NCI-H128 (cell line): ENCODE results near the gene LTA4H.
"Not testable (repeated sequence)": the region's sequence is repeated elsewhere in the genome, so short reads cannot be mapped to it uniquely, and the experiment has no call there.

Source experiments
- DNase-seq: peaks from one replicate; lab custom pipeline; 2025; ENCODE audit not compliant: unreplicated experiment; lab: John Stamatoyannopoulos, UW

LTA4H gene

GRCh38 chr12:95994476-95994875 lies 40.9 kb downstream of the LTA4H start:
- no peak for DNase-seq

DNA sequence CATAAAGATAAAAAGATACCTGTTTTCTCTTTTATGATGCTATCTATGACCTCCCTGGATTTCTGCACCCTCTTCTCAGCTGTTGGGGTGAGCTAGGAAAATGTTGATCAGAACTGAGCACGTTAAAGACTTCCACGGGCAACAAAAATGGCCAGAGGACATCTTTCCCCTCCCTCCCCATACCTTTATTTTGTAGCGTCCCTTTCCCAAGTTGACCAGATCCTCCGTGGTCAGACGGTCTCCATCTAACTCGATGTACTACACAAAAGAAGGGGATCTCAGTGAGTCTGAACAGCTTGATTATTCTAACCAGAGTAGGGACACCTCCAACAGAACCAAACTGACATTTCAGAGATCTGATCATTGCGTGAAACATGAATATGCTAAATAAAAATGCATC lies 41.5 kb downstream of the LTA4H start:
- DNase-seq = no peak

- DNase-seq = no peak
These were observed 45.3 kb downstream of the LTA4H start for GRCh38 chr12:95990136-95990535.

- DNase-seq = no peak
These were observed 45.8 kb downstream of the LTA4H start for GRCh38 chr12:95989504-95990123.

DNA sequence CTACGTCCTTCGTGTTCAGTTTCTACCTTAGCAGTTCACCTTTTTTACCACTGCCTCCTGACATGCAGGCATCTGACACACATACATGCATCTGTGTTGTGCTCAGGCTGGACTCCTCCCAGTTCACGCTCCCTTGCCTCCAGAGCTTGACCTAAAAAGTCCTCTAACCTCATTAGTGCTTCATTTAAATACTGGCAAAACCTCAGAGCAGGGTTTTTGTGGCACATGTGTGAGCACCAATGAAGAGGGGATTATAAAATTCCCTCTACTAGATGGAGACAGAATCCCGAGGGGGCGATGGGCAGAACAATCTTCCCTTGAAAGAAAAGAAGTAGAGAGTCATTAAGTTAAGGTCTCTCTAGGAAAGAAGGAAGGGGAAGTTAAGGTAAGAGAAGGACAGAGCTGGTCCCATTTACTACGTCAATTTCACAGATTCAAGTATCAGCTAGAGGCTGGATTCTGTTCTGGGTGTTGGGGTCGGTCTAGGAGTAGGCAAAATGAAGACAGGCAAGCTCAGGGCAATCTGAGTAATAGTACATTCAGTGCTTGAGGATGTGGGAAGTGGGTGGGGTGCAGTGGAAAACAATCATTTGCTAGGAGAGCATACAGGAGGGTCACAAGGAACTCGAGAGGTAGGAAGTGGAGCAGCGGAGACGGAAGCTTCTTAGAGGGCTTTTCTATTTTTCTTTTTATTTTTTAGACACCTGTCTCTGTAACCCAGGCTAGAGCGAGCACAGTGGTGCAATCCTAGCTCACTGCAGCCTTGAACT lies 46.7 kb downstream of the LTA4H start:
- no peak for DNase-seq

DNA sequence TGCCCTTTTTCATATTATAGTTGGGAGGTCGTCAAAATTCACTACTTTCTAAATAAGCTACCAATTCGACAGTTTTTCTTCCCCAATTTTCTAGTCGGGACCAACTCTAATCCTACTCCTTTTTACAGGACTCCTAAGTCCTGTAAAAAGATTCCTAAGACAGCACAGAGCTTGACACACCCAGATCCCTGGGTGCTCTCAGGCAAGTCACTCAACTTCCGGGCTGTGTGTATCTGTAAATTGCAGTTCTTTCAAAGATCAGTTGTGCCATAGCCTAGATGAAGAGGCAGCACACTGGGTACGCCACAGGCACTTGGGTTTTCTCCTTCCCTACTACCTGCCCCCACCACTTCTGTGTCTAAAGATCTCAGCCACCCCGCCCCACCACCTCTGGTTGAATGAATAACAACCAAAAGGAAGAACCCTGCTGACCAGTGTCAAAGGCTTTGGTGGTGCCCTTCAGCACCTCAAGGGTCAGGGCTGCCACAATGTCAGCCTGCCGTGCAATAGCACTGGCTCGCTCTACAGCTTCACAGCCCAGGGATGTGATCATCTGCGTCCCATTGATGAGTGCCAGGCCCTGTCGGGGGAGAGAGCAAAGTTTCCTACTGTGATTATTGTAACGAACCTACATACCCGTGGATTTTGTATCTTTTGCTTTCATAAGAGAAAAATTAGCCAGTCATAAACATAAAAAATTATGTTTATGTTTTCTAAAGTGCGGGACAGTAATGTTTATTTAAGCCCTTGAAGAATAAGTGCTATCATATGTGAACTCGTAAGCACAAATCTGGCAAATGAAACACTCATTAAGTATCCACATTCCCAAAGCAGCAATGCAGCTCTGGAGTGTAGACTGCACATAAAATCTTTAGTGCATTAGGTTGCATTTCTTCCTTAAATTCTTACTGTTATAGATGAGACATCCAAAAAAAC lies 48.5 kb downstream of the LTA4H start:
- no peak for DNase-seq

DNA sequence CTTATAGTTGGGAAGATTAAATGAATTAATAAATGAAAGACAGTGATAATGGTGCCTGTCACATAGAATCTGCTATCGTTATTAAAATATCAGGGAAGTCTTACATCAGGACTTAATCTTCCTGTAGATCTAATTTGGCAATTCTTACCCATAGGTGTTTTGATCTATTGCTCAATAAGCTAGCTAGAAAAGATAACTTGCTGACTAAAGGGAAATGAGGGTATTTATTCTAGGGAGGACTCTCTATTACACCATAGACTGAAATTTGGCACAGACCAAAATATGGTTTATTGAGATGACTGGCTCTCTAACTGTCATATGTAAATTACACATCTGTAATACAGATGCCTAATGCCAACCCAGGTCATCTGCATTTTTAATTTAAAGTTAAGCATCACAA lies 50.7 kb downstream of the LTA4H start:
- DNase-seq = no peak

- no peak for DNase-seq
These were observed 52.8 kb downstream of the LTA4H start for GRCh38 chr12:95982602-95983001.

DNA sequence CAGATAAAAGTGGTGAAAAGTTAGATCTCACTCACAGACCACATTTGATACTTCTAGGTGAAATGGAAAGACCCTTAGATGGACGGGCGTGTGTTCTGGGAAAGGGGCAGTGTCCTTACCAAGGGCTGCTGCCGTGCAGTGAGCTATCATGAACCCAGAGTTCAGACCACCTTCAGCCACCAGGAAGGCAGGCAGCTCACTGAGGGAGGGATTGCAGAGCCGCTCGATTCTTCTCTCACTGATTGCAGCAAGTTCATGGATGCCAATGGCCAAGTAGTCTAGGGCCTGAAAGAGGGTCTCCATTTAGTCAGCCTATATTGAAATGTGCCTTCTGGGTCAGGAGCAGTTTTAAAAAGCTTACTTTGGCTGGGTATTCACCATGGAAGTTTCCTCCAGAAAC lies 55.0 kb downstream of the LTA4H start:
- no peak for DNase-seq

DNA sequence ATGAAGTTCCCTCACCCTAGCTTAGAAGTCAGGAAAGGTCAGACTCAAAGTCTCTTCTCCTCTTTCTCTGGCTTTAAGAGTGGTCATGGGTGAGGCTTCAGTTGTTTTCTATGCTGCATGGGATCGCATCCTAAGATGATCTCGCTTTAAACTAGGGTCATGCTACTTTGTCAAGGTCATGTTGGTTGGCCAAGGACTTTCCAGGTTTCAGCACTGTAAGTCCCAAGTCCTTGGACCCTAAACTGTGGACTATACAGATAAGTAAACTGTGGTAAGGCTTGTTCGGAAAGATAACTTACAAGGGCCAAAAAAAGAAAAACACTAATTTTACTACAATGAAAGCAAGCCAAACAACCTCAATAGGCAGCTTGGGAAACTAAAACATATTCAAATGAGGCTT lies 56.6 kb downstream of the LTA4H start:
- DNase-seq = no peak

DNA sequence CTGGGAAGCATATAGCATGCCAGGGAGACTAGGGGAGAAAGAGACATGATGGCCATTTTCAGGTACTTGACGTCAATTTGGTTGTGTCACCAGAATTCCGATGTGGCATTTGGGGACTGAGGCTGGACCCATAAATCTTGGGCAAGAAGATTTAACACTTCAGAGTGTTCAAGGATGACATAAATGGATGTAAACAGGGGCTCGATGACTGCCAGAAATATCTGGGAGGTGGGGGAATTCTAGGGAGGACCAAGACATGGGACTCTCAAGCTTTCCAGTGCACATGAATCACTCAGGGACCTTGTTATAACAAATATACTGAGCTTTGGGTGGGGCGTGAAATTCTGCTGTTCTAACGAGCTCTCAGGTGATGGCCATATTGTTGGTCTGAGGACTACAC lies 57.0 kb downstream of the LTA4H start:
- no peak for DNase-seq

GRCh38 chr12:95977764-95978305 lies 57.6 kb downstream of the LTA4H start:
- no peak for DNase-seq

GRCh38 chr12:95976416-95976832 lies 59.0 kb downstream of the LTA4H start:
- DNase-seq = no peak

- DNase-seq = no peak
These were observed 59.9 kb downstream of the LTA4H start for GRCh38 chr12:95975491-95975890.

DNA sequence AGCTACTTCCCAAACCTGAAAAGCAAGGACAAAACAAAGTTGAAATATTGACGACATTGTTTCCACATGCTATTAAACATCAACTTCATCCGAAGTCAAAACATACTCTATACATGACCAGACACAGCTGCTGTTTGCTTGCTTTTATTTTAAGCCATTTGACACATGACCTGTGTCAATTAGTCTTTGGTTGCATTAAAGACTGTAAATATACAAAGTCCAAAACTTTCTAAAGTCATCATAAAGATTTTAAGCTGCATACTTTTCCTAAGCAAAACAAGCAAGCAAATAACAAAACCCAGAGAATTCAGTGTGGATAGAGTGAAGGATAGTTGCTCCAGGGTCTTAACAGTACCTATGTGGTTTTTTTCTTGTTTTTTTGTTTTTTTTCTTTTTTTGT lies 61.0 kb downstream of the LTA4H start:
- DNase-seq = no peak

DNA sequence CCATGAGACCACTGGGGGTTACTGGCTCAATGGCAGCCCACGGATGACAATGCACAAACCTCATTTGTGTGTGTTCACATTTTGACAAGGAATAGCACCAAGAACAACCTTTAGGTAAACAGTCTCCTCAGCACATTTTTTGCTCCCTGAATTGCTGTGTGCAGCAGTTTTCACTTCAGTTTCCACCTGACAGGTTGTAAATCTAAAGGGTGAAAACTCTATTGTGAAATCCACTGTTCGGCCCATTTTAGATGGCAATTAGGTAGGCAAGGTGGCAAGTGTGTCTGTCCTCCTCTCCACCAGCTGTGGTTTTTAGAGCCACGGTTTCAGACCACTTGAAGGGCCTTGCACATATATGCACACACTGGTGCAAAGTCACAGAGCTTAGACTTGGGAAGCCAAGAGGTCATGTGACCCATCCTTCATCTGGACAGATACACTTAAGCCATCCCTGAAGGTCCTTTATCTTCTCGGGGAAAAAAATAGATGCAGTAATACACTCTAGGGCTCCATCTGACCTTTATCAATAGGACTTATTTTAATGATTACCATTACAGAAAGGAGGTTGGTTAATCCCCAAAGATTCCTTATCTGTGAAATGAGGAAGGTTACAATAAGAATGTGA lies 62.4 kb downstream of the LTA4H start:
- no peak for DNase-seq

DNA sequence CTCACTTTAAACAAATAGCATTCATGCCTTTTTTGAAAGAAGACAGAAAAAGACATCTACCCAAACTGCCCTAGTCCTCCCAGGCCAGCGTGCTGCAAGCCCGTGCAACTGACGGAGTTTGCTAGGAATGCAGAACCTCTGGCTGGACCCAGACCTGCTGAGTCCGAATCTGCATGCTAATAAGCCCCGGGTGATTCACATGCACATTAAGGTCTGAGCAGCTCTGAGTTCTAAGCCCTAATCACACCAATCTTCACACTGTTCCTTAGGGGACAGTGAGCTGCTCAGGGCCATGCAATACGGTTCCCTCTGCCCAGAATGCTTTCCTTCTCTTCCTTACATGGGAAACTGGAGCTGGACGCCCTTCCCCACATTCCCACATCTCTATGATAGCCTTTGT lies 64.5 kb downstream of the LTA4H start:
- no peak for DNase-seq

GRCh38 chr12:95969116-95969515 lies 66.3 kb downstream of the LTA4H start:
- not testable (repeated sequence) for DNase-seq

GRCh38 chr12:95967301-95967700 lies 68.1 kb downstream of the LTA4H start:
- no peak for DNase-seq

GRCh38 chr12:95966287-95966870 lies 69.0 kb downstream of the LTA4H start:
- no peak for DNase-seq

- no peak for DNase-seq
These were observed 72.3 kb downstream of the LTA4H start for GRCh38 chr12:95963096-95963495.
